K562 (cell line): ENCODE data around the gene FMC1. TPM values are rescaled to one million over a fixed set of nuclear protein-coding genes. Genes with fewer than 3 reads are reported as not detected.
A peak's percentile ranks its signal among the peaks of the same experiment; 100 is the strongest.

ENCODE experiments used
- ATAC-seq: fragments of 200-7000 bp; cut with Tn5 transposase; 3 replicates; pipeline ENCODE4 v1.9.1; 2020; ENCODE audit warnings: moderate library complexity
- BruUV-seq: library from RNA; stranded (reverse); fragments of 400-500 nt; replicated peaks from 2 replicates; lab custom pipeline; 2021; lab: Mats Ljungman, UMichigan
- CTCF ChIA-PET: fragments of 300-600 bp; formaldehyde crosslinking; extraction: SDS; loops from one replicate; lab custom pipeline; 2021; ENCODE audit warnings: low intra/inter-chr PET ratio; lab: Yijun Ruan, JAX
- POLR2A ChIA-PET: fragments of 300-600, 350-650 bp; sonication (Branson Sonifier 250); formaldehyde crosslinking; extraction: SDS; loops from one replicate; lab custom pipeline; 2021; ENCODE audit warnings: antibody characterized with exemption, inconsistent platforms; lab: Yijun Ruan, JAX
- DNase-seq, 4 experiments: peaks; one replicate each; pipeline versions ENCODE4 v3.0.0 to v3.0.0-alpha.2; 2011 to 2018; ENCODE audit warnings: low spot score in 3 of 4, mixed read lengths in 3 of 4; ENCODE audit errors: extremely low read depth in 1 of 4
- FAIRE-seq: peaks from 2 replicates; lab custom pipeline; 2011; peaks lifted over from hg19 to GRCh38; lab: Jason Lieb, UNC
- H2AFZ ChIP-seq: 2 replicates; pipeline ENCODE4 v1.6.0; 2011; ENCODE audit warnings: low read depth, low read length, control low read depth, inconsistent platforms
- H3K27ac ChIP-seq: fragments of 200-600 bp; 3 replicates; pipeline ENCODE4 v1.8.0; 2011; ENCODE audit warnings: low read depth, mild to moderate bottlenecking, control low read depth, inconsistent platforms, low read length, moderate library complexity, mixed read lengths; ENCODE audit errors: extremely low read depth
- H3K27me3 ChIP-seq, 2 experiments: fragments of 300-600 bp in 1 of 2; 2 replicates in 1 of 2; 3 replicates in 1 of 2; pipeline versions ENCODE4 v1.6.0 to v1.8.0; 2011; ENCODE audit warnings: inconsistent platforms in 2 of 2, low read length in 2 of 2, mild to moderate bottlenecking in 1 of 2, mixed read lengths in 1 of 2, moderate library complexity in 1 of 2; ENCODE audit not compliant: control insufficient read depth in 2 of 2, insufficient read depth in 2 of 2
- H3K36me3 ChIP-seq: fragments of 300-600 bp; 3 replicates; pipeline ENCODE4 v1.8.0; 2011; ENCODE audit warnings: mild to moderate bottlenecking, low read length, inconsistent platforms; ENCODE audit not compliant: control insufficient read depth, insufficient read depth
- H3K4me1 ChIP-seq, 2 experiments: fragments of 200-600 bp in 1 of 2; replicated peaks in 1 of 2; 2 replicates in 1 of 2; 3 replicates in 1 of 2; pipeline versions ENCODE4 v1.5.1 to v1.8.0; 2011; ENCODE audit warnings: inconsistent platforms in 2 of 2, low read length in 2 of 2, mild to moderate bottlenecking in 1 of 2, mixed read lengths in 1 of 2, moderate library complexity in 1 of 2; ENCODE audit not compliant: control insufficient read depth in 2 of 2, insufficient read depth in 2 of 2
- H3K4me2 ChIP-seq: 2 replicates; pipeline ENCODE4 v1.6.1; 2011; ENCODE audit warnings: low read length, control low read depth, inconsistent platforms, mixed read lengths; ENCODE audit not compliant: insufficient read depth
- H3K4me3 ChIP-seq: fragments of 200-600 bp; sonication (generic), shearing (Covaris generic); 2 replicates; pipeline ENCODE4 v1.5.1; 2016; ENCODE audit warnings: control low read depth, inconsistent platforms
- H3K79me2 ChIP-seq: fragments of 200-600 bp; 3 replicates; pipeline ENCODE4 v1.8.0; 2011; ENCODE audit warnings: low read length, inconsistent platforms; ENCODE audit not compliant: control insufficient read depth, insufficient read depth
- H3K9ac ChIP-seq, 2 experiments: 2 replicates each; pipeline versions ENCODE4 v1.6.0 to v1.6.1; 2011; ENCODE audit warnings: low read depth in 2 of 2, low read length in 2 of 2, control low read depth in 1 of 2, inconsistent platforms in 1 of 2, mild to moderate bottlenecking in 1 of 2, mixed read lengths in 1 of 2; ENCODE audit not compliant: insufficient read depth in 1 of 2
- H3K9me1 ChIP-seq: one replicate; pipeline ENCODE4 v1.6.0; 2011; ENCODE audit warnings: inconsistent platforms, mild to moderate bottlenecking, low read length, moderate library complexity; ENCODE audit not compliant: control insufficient read depth, insufficient read depth
- H3K9me3 ChIP-seq: replicated peaks from 2 replicates; pipeline ENCODE4 v1.5.1; 2011; ENCODE audit warnings: low read depth, low read length, inconsistent platforms; ENCODE audit not compliant: control insufficient read depth, insufficient read depth
- H4K20me1 ChIP-seq: replicated peaks from 2 replicates; pipeline ENCODE4 v1.6.1; 2011; ENCODE audit warnings: low read length, inconsistent platforms, mixed read lengths; ENCODE audit not compliant: control insufficient read depth, insufficient read depth
- CEBPB ChIP-seq: fragments of 450-650 bp; IDR thresholded peaks from 2 replicates; pipeline ENCODE4 v1.6.1; 2016; ENCODE audit warnings: missing genetic modification characterization, missing compliant biosample characterization
- FOXJ2 ChIP-seq: fragments of 200-800 bp; sonication (Bioruptor generic); IDR thresholded peaks from 2 replicates; pipeline ENCODE4 v1.6.1; 2016; ENCODE audit warnings: missing genetic modification characterization, missing compliant biosample characterization
- FOXO4 ChIP-seq: fragments of 450-650 bp; formaldehyde crosslinking; IDR thresholded peaks from 2 replicates; pipeline ENCODE4 v1.4.0; 2020; ENCODE audit warnings: mild to moderate bottlenecking, moderate library complexity
- GABPB2 ChIP-seq: fragments of 250-450 bp; sonication (Bioruptor Pico); conservative IDR thresholded peaks from 2 replicates; pipeline ENCODE4 v1.5.1; 2021; ENCODE audit warnings: mild to moderate bottlenecking
- HNRNPH1 ChIP-seq: fragments of 200-400 bp; formaldehyde crosslinking; optimal IDR thresholded peaks from 2 replicates; pipeline ENCODE3; 2017; ENCODE audit warnings: low read depth, mild to moderate bottlenecking, low read length, moderate library complexity
- NFATC3 ChIP-seq: fragments of 450-650 bp; IDR thresholded peaks from 2 replicates; pipeline ENCODE4 v1.6.1; 2017; ENCODE audit warnings: mild to moderate bottlenecking
- NFRKB ChIP-seq: fragments of 450-650 bp; IDR thresholded peaks from 2 replicates; pipeline ENCODE4 v1.6.1; 2016; ENCODE audit warnings: low read depth
- NFXL1 ChIP-seq: fragments of 450-650 bp; formaldehyde crosslinking; IDR thresholded peaks from 2 replicates; pipeline ENCODE4 v1.4.0; 2021; ENCODE audit warnings: mild to moderate bottlenecking
- POLR2G ChIP-seq: fragments of 200-400 bp; formaldehyde crosslinking; IDR thresholded peaks from 2 replicates; pipeline ENCODE4 v1.6.1; 2017; ENCODE audit warnings: low read depth, mild to moderate bottlenecking, antibody characterized with exemption, low read length, moderate library complexity
- SOX6 ChIP-seq: fragments of 450-650 bp; IDR thresholded peaks from 2 replicates; pipeline ENCODE4 v1.6.1; 2014; ENCODE audit warnings: mild to moderate bottlenecking
- ZBED1 ChIP-seq: IDR thresholded peaks from 2 replicates; pipeline ENCODE4 v1.6.1; 2014
- ZNF12 ChIP-seq: sonication (generic); formaldehyde crosslinking; IDR thresholded peaks from 2 replicates; pipeline ENCODE4 v1.4.0; 2020; ENCODE audit warnings: mild to moderate bottlenecking, missing genetic modification reagents
- ZNF253 ChIP-seq: fragments of 250-450 bp; sonication (Bioruptor Pico); conservative IDR thresholded peaks from 2 replicates; pipeline ENCODE4 v1.6.1; 2021; ENCODE audit warnings: mild to moderate bottlenecking
- WGBS: fragments of 100-300 bp; shearing (Covaris generic); methylation state at CpG from one replicate; pipeline ENCODE4 v1.1.6; 2016; ENCODE audit warnings: low coverage, mixed read lengths; ENCODE audit not compliant: insufficient coverage; ENCODE audit errors: missing lambda C conversion rate; 5-methylcytosine and 5-hydroxymethylcytosine counted together
- in situ Hi-C: fragments of 300-500 bp; cut with MboI; formaldehyde crosslinking; loops from 4 replicates; pipeline ENCODE4 v1.15.0; 2018; ENCODE audit warnings: inconsistent platforms, mixed read lengths
- intact Hi-C: fragments of 100-400 bp; cut with micrococcal nuclease; formaldehyde crosslinking; loops from 2 replicates; pipeline ENCODE4 v1.14.2; 2022
- polyA plus RNA-seq, 8 experiments: library from polyadenylated mRNA; depleted of rRNA in 4 of 8; stranded (reverse) in 5 of 8; unstranded in 3 of 8; fragments of >200 nt; fragmentation: Nextera tagmentation in 2 of 8; fragmentation: Illumina TruSeq in 1 of 8; extraction: Ambion mirVana in 2 of 8; extraction: Trizol in 1 of 8; gene quantifications; 2 replicates each; pipeline versions ENCODE4 v1.2.1 to v1.2.3, GENCODE V29; 2011 to 2014; ENCODE audit warnings: inconsistent platforms in 1 of 8, missing spikeins in 1 of 8
- total RNA-seq, 7 experiments: library from RNA; depleted of rRNA in 6 of 7; stranded (reverse); fragments of >200 nt in 6 of 7; fragmentation: Illumina TruSeq in 2 of 7; extraction: Trizol in 2 of 7; gene quantifications; 2 replicates each; pipeline versions ENCODE4 v1.2.1 to v1.2.3, GENCODE V29; 2011 to 2021; ENCODE audit warnings: low replicate concordance in 1 of 7
- TF ChIP-seq, protein P1 (sequence below): sonication (generic); formaldehyde crosslinking; IDR thresholded peaks from 2 replicates; pipeline ENCODE4 v1.8.0; 2022; ENCODE audit warnings: mild to moderate bottlenecking, low read depth, missing genetic modification reagents
- TF ChIP-seq, protein P2 (sequence below), 2 experiments: fragments of 450-650 bp; IDR thresholded peaks; 2 replicates each; pipeline ENCODE4 v1.6.1; 2018; ENCODE audit warnings: mild to moderate bottlenecking in 2 of 2, low read depth in 1 of 2; ENCODE audit not compliant: partially characterized antibody in 2 of 2

FMC1 gene
- total and polyA plus RNA-seq, 9 of the 15 experiments (the other 6 are each of a cell fraction or from before 2014, with no cell fraction given): 14.0 to 116 (median 29.0) TPM

- TF ChIP-seq, protein P1, sequence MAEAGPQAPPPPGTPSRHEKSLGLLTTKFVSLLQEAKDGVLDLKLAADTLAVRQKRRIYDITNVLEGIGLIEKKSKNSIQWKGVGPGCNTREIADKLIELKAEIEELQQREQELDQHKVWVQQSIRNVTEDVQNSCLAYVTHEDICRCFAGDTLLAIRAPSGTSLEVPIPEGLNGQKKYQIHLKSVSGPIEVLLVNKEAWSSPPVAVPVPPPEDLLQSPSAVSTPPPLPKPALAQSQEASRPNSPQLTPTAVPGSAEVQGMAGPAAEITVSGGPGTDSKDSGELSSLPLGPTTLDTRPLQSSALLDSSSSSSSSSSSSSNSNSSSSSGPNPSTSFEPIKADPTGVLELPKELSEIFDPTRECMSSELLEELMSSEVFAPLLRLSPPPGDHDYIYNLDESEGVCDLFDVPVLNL (CRISPR knock-in tag): 0 out of 2 replicates have a peak, but pooled peaks have one; percentile 15
- TF ChIP-seq FOXJ2 (tag): no peak
- no peak for TF ChIP-seq HNRNPH1
- 0 out of 2 replicates have a peak, but pooled peaks have one; percentile 15 for TF ChIP-seq SOX6
- peak; percentile 53; the same call in 1 of the 2 replicates for TF ChIP-seq NFRKB
- 0 out of 2 replicates have a peak, but pooled peaks have one; percentile 37 for TF ChIP-seq NFATC3
- TF ChIP-seq ZBED1: peak; percentile 6; the same call in 1 of the 2 replicates
These were observed 19.2 kb downstream of the FMC1 start (continued) for GRCh38 chr7:139360210-139360947.

DNA sequence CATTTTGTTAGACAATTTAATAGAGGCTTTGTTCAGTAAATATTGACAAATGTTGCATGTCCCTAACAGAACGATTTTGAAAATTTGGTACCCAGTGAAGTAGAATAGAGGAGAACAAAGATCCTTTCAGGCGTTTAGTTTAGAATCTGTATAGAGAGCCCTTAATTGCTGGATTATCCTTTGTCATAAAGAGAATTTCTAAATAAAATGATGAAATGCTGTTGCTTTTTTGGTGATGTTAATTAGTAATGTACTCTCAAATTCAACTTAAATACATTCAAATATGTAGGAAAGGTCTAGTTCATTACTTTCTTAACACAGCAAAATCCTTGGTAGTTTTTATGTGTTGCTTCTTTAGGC, 19.8 kb downstream of the FMC1 start:
- Histone ChIP-seq H2AFZ (peak overlapping the region; percentile 74), H3K4me1 (peaks cover 10 to 22% of the 10 kb centered on the region in 2 experiments), H3K36me3 (peaks cover 36% of the 10 kb centered on the region), H3K9me1 (no peaks in the 10 kb centered on the region), H3K79me2 (peaks cover 79% of the 10 kb centered on the region), H3K4me3 (peak overlapping the region; percentile 65), H4K20me1 (peaks cover 23% of the 10 kb centered on the region), H3K27ac (peak overlapping the region; percentile 98), H3K27me3 (no peaks in the 10 kb centered on the region), H3K4me2 (peak overlapping the region; percentile 92), H3K9me3 (no peaks in the 10 kb centered on the region), H3K9ac (peak overlapping the region; percentile 97 to 99)
- POLR2A ChIA-PET: interaction anchor here (0.8 to 3.9 kb wide), 6 partner anchors 9 to 18 kb away, joined by 4 to 37 read pairs (median 14); no protein-coding TSS in a partner anchor
- no peak for FAIRE-seq
- CTCF ChIA-PET: no interaction called here
- no peak for ATAC-seq
- in situ Hi-C loops: loop anchor here (25.0 kb wide), 1 partner anchor 1399 kb away; no protein-coding TSS in a partner anchor
- DNase-seq: no peak
- 2% methylated on average over 2 of the region's 2 CpGs for WGBS
- intact Hi-C loops: no loop called here
- BruUV-seq: no TSS peak
- TF ChIP-seq GABPB2 (CRISPR knock-in tag) (no peak), ZNF12 (CRISPR knock-in tag) (no peak), POLR2G (no peak), FOXO4 (no peak), NFXL1 (CRISPR knock-in tag) (no peak), CEBPB (tag) (0 out of 2 replicates have a peak, but pooled peaks have one; percentile 15), ZNF253 (CRISPR knock-in tag) (0 out of 2 replicates have a peak, but pooled peaks have one; percentile 40)
- TF ChIP-seq, protein P2, sequence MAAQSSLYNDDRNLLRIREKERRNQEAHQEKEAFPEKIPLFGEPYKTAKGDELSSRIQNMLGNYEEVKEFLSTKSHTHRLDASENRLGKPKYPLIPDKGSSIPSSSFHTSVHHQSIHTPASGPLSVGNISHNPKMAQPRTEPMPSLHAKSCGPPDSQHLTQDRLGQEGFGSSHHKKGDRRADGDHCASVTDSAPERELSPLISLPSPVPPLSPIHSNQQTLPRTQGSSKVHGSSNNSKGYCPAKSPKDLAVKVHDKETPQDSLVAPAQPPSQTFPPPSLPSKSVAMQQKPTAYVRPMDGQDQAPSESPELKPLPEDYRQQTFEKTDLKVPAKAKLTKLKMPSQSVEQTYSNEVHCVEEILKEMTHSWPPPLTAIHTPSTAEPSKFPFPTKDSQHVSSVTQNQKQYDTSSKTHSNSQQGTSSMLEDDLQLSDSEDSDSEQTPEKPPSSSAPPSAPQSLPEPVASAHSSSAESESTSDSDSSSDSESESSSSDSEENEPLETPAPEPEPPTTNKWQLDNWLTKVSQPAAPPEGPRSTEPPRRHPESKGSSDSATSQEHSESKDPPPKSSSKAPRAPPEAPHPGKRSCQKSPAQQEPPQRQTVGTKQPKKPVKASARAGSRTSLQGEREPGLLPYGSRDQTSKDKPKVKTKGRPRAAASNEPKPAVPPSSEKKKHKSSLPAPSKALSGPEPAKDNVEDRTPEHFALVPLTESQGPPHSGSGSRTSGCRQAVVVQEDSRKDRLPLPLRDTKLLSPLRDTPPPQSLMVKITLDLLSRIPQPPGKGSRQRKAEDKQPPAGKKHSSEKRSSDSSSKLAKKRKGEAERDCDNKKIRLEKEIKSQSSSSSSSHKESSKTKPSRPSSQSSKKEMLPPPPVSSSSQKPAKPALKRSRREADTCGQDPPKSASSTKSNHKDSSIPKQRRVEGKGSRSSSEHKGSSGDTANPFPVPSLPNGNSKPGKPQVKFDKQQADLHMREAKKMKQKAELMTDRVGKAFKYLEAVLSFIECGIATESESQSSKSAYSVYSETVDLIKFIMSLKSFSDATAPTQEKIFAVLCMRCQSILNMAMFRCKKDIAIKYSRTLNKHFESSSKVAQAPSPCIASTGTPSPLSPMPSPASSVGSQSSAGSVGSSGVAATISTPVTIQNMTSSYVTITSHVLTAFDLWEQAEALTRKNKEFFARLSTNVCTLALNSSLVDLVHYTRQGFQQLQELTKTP (IDR thresholded peaks at IDR 0.05; ENCODE audit: low read depth in 1 of 2, partially characterized antibody in 2 of 2): peak in 1 of 2 experiments; percentile 8
